IMR-90 (cell line): ENCODE data around the gene SCYGR7. TPM values are rescaled to one million over a fixed set of nuclear protein-coding genes. Genes with fewer than 3 reads are reported as not detected.

Experiments
- ATAC-seq: fragments of 200-7000 bp; cut with Tn5 transposase; 2 replicates; pipeline ENCODE4 v1.9.1; 2020; ENCODE audit warnings: low read depth, mild to moderate bottlenecking, moderate library complexity
- BruUV-seq: library from RNA; stranded (reverse); fragments of 400-500 nt; replicated peaks from 2 replicates; lab custom pipeline; 2021; lab: Mats Ljungman, UMichigan
- CTCF ChIA-PET: fragments of 300-600 bp; formaldehyde crosslinking; extraction: SDS; loops from one replicate; lab custom pipeline; 2021; ENCODE audit warnings: antibody characterized with exemption; lab: Yijun Ruan, JAX
- POLR2A ChIA-PET: fragments of 300-600 bp; sonication (Branson Sonifier 250); formaldehyde crosslinking; loops from one replicate; lab custom pipeline; 2022; ENCODE audit warnings: antibody characterized with exemption; ENCODE audit not compliant: unreplicated experiment; lab: Charles Lee
- DNase-seq: peaks from one replicate; pipeline ENCODE4 v3.0.0; 2013
- H2AFZ ChIP-seq: replicated peaks from 2 replicates; pipeline ENCODE3; 2013; ENCODE audit warnings: low read length, mild to moderate bottlenecking; ENCODE audit not compliant: poor library complexity
- H2AK5ac ChIP-seq: 2 replicates; pipeline ENCODE4 v1.6.1; 2013; ENCODE audit warnings: low read depth, low read length, inconsistent platforms
- H2AK9ac ChIP-seq: replicated peaks from 2 replicates; pipeline ENCODE3; 2013; ENCODE audit warnings: mild to moderate bottlenecking, low read depth, low read length, moderate library complexity; ENCODE audit not compliant: poor library complexity
- H2BK120ac ChIP-seq: 2 replicates; pipeline ENCODE4 v1.6.1; 2013; ENCODE audit warnings: low read depth, low read length, inconsistent platforms
- H2BK15ac ChIP-seq: 3 replicates; pipeline ENCODE4 v1.6.1; 2013; ENCODE audit warnings: low read depth, low read length, inconsistent platforms
- H2BK20ac ChIP-seq: 2 replicates; pipeline ENCODE4 v1.6.1; 2013; ENCODE audit warnings: low read depth, mild to moderate bottlenecking, inconsistent platforms, low read length, moderate library complexity
- H2BK5ac ChIP-seq: 2 replicates; pipeline ENCODE4 v1.6.1; 2013; ENCODE audit warnings: mild to moderate bottlenecking, low read depth, low read length, inconsistent platforms; ENCODE audit not compliant: poor library complexity, severe bottlenecking
- H3K14ac ChIP-seq: replicated peaks from 2 replicates; pipeline ENCODE4 v1.6.1; 2013; ENCODE audit warnings: low read depth, low read length, inconsistent platforms
- H3K18ac ChIP-seq: 2 replicates; pipeline ENCODE4 v1.6.1; 2013; ENCODE audit warnings: low read depth, low read length, control low read depth
- H3K23ac ChIP-seq: 2 replicates; pipeline ENCODE4 v1.6.1; 2013; ENCODE audit warnings: low read depth, low read length, inconsistent platforms
- H3K27ac ChIP-seq: 2 replicates; pipeline ENCODE4 v1.5.1; 2013; ENCODE audit warnings: mild to moderate bottlenecking, control low read depth, low read length; ENCODE audit not compliant: insufficient read depth
- H3K27me3 ChIP-seq: 2 replicates; pipeline ENCODE4 v1.6.1; 2013; ENCODE audit warnings: low read length; ENCODE audit not compliant: control insufficient read depth, insufficient read depth
- H3K36me3 ChIP-seq: 2 replicates; pipeline ENCODE4 v1.6.1; 2013; ENCODE audit warnings: low read length, mixed read lengths; ENCODE audit not compliant: control insufficient read depth, insufficient read depth
- H3K4ac ChIP-seq: 2 replicates; pipeline ENCODE4 v1.6.1; 2013; ENCODE audit warnings: low read depth, low read length, inconsistent platforms
- H3K4me1 ChIP-seq: 2 replicates; pipeline ENCODE4 v1.6.1; 2013; ENCODE audit warnings: low read length, mixed read lengths; ENCODE audit not compliant: control insufficient read depth, insufficient read depth
- H3K4me2 ChIP-seq: 2 replicates; pipeline ENCODE4 v1.6.1; 2013; ENCODE audit warnings: low read depth, mild to moderate bottlenecking, control low read depth, low read length, moderate library complexity
- H3K4me3 ChIP-seq: 2 replicates; pipeline ENCODE4 v1.5.1; 2013; ENCODE audit warnings: low read depth, mild to moderate bottlenecking, control low read depth, low read length, moderate library complexity; ENCODE audit not compliant: insufficient read depth
- H3K56ac ChIP-seq: 2 replicates; pipeline ENCODE4 v1.6.1; 2013; ENCODE audit warnings: low read length, inconsistent platforms; ENCODE audit not compliant: insufficient read depth; ENCODE audit errors: extremely low read depth
- H3K79me1 ChIP-seq, 2 experiments: 2 replicates each; pipeline ENCODE4 v1.6.1; 2013; ENCODE audit warnings: low read length in 2 of 2, inconsistent platforms in 1 of 2, low read depth in 1 of 2
- H3K9ac ChIP-seq: 2 replicates; pipeline ENCODE4 v1.6.1; 2013; ENCODE audit warnings: low read depth, low read length, control low read depth
- H3K9me1 ChIP-seq: 2 replicates; pipeline ENCODE4 v1.6.1; 2013; ENCODE audit warnings: low read length, inconsistent platforms; ENCODE audit not compliant: insufficient read depth
- H3K9me3 ChIP-seq: 2 replicates; pipeline ENCODE4 v1.6.1; 2013; ENCODE audit warnings: low read length; ENCODE audit not compliant: control insufficient read depth, insufficient read depth
- H4K20me1 ChIP-seq: 2 replicates; pipeline ENCODE4 v1.6.1; 2013; ENCODE audit warnings: low read length, inconsistent platforms; ENCODE audit not compliant: insufficient read depth
- H4K5ac ChIP-seq: 2 replicates; pipeline ENCODE4 v1.6.1; 2013; ENCODE audit warnings: mild to moderate bottlenecking, low read depth, low read length, control low read depth
- H4K8ac ChIP-seq, 2 experiments: 2 replicates each; pipeline ENCODE4 v1.6.1; 2013; ENCODE audit warnings: low read depth in 2 of 2, low read length in 2 of 2, control low read depth in 1 of 2, inconsistent platforms in 1 of 2
- H4K91ac ChIP-seq: 2 replicates; pipeline ENCODE4 v1.6.1; 2013; ENCODE audit warnings: low read depth, low read length, inconsistent platforms; ENCODE audit not compliant: insufficient read depth
- BHLHE40 ChIP-seq: fragments of 150-350 bp; IDR thresholded peaks from 2 replicates; pipeline ENCODE4 v1.6.1; 2016; ENCODE audit warnings: mild to moderate bottlenecking, low read depth, low read length
- MXI1 ChIP-seq: IDR thresholded peaks from 2 replicates; pipeline ENCODE4 v1.6.1; 2012; ENCODE audit warnings: low read depth, mild to moderate bottlenecking, low read length, moderate library complexity, borderline replicate concordance
- WGBS, 2 experiments: methylation state at CpG; one replicate each; pipeline versions ENCODE4 v1.1.5 to v1.1.7; 2013; ENCODE audit warnings: missing lambda C conversion rate in 2 of 2; ENCODE audit not compliant: insufficient read length in 1 of 2; ENCODE audit errors: extremely low coverage in 2 of 2; 5-methylcytosine and 5-hydroxymethylcytosine counted together
- dilution Hi-C: fragments of 300-500 bp; cut with HindIII; formaldehyde crosslinking; loops from one replicate; pipeline ENCODE4 v1.14.3; 2018; ENCODE audit warnings: low sequenced_read_pairs; ENCODE audit not compliant: unreplicated experiment
- in situ Hi-C: fragments of 300-500 bp; cut with MboI; formaldehyde crosslinking; loops from 3 replicates; pipeline ENCODE4 v1.14.3; 2019; ENCODE audit warnings: low sequenced_read_pairs, inconsistent platforms, mixed read lengths
- intact Hi-C: fragments of 100-400 bp; cut with micrococcal nuclease; formaldehyde crosslinking; loops from 2 replicates; pipeline ENCODE4 v1.10.0; 2022
- polyA plus RNA-seq, 3 experiments: library from polyadenylated mRNA; depleted of rRNA; stranded (reverse); fragments of >200 nt; gene quantifications; 2 replicates each; pipeline ENCODE4 v1.2.3, GENCODE V29; 2012; ENCODE audit warnings: low replicate concordance in 1 of 3
- total RNA-seq: library from RNA; depleted of rRNA; stranded (reverse); fragments of >200 nt; gene quantifications from 2 replicates; pipeline ENCODE4 v1.2.3, GENCODE V29; 2012

The SCYGR7 gene
- total and polyA plus RNA-seq, 2 of the 4 experiments (the other 2 are of a cell fraction) = not detected

DNA sequence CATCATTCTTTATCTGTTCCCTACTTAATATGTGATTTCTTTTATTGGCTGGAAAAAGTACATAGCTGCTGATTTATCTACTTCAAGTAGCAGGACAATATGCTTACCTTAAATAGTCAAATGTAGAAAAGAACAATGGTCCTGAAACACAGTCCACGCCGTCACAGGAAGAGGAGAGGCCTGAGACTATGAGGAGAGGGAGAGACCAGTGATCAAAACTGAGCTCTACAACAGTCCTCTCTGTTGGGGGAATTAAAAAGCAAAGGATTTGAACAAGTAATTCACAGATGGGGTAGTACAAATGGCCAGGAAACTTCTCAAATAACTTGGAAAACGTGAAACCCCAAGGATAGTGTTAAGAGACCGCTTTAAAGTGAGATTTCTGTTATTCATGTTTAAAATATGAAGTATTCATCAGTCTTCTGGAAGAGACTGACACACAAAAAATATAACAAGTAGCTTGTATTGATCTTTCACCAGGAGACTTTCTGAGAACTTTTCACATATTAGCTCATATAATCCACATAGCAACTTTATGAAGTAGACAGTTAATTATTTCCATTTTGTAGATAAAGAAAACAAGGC is 37.7 kb downstream of the SCYGR7 start:
- H3K4me3 ChIP-seq = no peak overlapping the region
- ATAC-seq = peak; percentile 7
- POLR2A ChIA-PET = interaction anchor here (0.6 kb wide), 2 partner anchors 10 to 120 kb away, joined by 4 to 7 read pairs; no protein-coding TSS in a partner anchor

More for the DNA sequence above, 37.7 kb downstream of the SCYGR7 start:
- CTCF ChIA-PET = interaction anchor here (0.6 to 2.7 kb wide), 17 partner anchors 96 to 635 kb away, joined by 3 to 24 read pairs (median 3); no protein-coding TSS in a partner anchor
- Histone ChIP-seq H3K27me3 (no peaks in the 10 kb centered on the region), H2BK20ac (no peak overlapping the region), H2BK120ac (no peak overlapping the region), H3K18ac (no peak overlapping the region), H3K4me1 (no peaks in the 10 kb centered on the region), H3K23ac (no peak overlapping the region), H2BK15ac (no peak overlapping the region), H3K27ac (no peak overlapping the region), H2AK5ac (no peak overlapping the region), H3K79me1 (no peaks in the 10 kb centered on the region), H3K36me3 (no peaks in the 10 kb centered on the region), H3K9me1 (no peaks in the 10 kb centered on the region), H4K8ac (no peak overlapping the region), H4K20me1 (no peaks in the 10 kb centered on the region), H3K14ac (no peak overlapping the region), H3K4me2 (no peak overlapping the region), H3K9ac (no peak overlapping the region), H3K9me3 (no peaks in the 10 kb centered on the region), H4K91ac (no peak overlapping the region; the same call in 1 of the 2 replicates), H3K4ac (no peak overlapping the region), H3K56ac (no peak overlapping the region), H2AK9ac (no peak overlapping the region), H4K5ac (no peak overlapping the region), H2AFZ (peak overlapping the region; percentile 71), H2BK5ac (no peak overlapping the region)
- DNase-seq = no peak
- WGBS, 2 experiments = no CpG with 5 or more reads among the region's 4 CpGs
- dilution Hi-C loops = no loop called here
- intact Hi-C loops = loop anchor here (1.0 to 5.0 kb wide), 7 partner anchors 108 to 636 kb away; no protein-coding TSS in a partner anchor
- no TSS peak for BruUV-seq
- TF ChIP-seq BHLHE40 = no peak
- TF ChIP-seq MXI1 = no peak
- in situ Hi-C loops = loop anchor here (5.0 to 10.0 kb wide), 3 partner anchors 291 to 631 kb away; partner anchors contain the start of gene AGFG1
